Liver (tissue), 9 donors: Measurements from ENCODE around the gene RPL5. TPM values are rescaled to one million over a fixed set of nuclear protein-coding genes. Genes with fewer than 3 reads are reported as not detected.

Experiments used
- DNase-seq: peaks from one replicate; pipeline ENCODE4 v3.0.0-alpha.2; 2017; ENCODE audit warnings: low spot score
- H3K27ac ChIP-seq, 2 donors: one replicate each; pipeline ENCODE4 v1.7.0; 2013; ENCODE audit warnings: inconsistent platforms in 2 of 2, low read length in 2 of 2, control low read depth in 1 of 2, low read depth in 1 of 2, mild to moderate bottlenecking in 1 of 2
- H3K27me3 ChIP-seq, 4 donors: one replicate each; pipeline versions ENCODE4 v1.6.1 to v1.7.0; 2013; ENCODE audit warnings: low read length in 3 of 4, inconsistent platforms in 1 of 4, mild to moderate bottlenecking in 1 of 4, moderate library complexity in 1 of 4; ENCODE audit not compliant: control insufficient read depth in 4 of 4, insufficient read depth in 4 of 4
- H3K36me3 ChIP-seq, 4 donors: one replicate each; pipeline versions ENCODE4 v1.6.1 to v1.7.0; 2013; ENCODE audit warnings: low read length in 3 of 4, mild to moderate bottlenecking in 3 of 4, low read depth in 1 of 4, moderate library complexity in 1 of 4; ENCODE audit not compliant: control insufficient read depth in 4 of 4, insufficient read depth in 3 of 4
- H3K4me1 ChIP-seq, 4 donors: one replicate each; pipeline versions ENCODE4 v1.6.1 to v1.7.0; 2013; ENCODE audit warnings: low read length in 3 of 4, mild to moderate bottlenecking in 3 of 4, moderate library complexity in 1 of 4; ENCODE audit not compliant: control insufficient read depth in 4 of 4, insufficient read depth in 4 of 4
- H3K4me3 ChIP-seq, 3 donors: one replicate each; pipeline versions ENCODE4 v1.6.1 to v1.7.0; 2013; ENCODE audit warnings: low read length in 3 of 3, control low read depth in 1 of 3, low read depth in 1 of 3, mild to moderate bottlenecking in 1 of 3
- H3K9ac ChIP-seq, 2 donors: one replicate each; pipeline ENCODE4 v1.7.0; 2013; ENCODE audit warnings: low read length in 2 of 2, mild to moderate bottlenecking in 2 of 2, moderate library complexity in 2 of 2, control low read depth in 1 of 2, low read depth in 1 of 2
- H3K9me3 ChIP-seq, 4 donors: one replicate each; pipeline versions ENCODE4 v1.6.1 to v1.7.0; 2013; ENCODE audit warnings: low read length in 3 of 4; ENCODE audit not compliant: control insufficient read depth in 4 of 4
- CTCF ChIP-seq: fragments of 150-350 bp; IDR thresholded peaks from 2 replicates; pipeline ENCODE4 v1.5.1; 2017; ENCODE audit warnings: improper control_type of control experiment, low read depth, low read length; ENCODE audit not compliant: missing input control
- EGR1 ChIP-seq, 2 donors: IDR thresholded peaks; 2 replicates each; pipeline ENCODE4 v1.6.1; 2016 to 2018; ENCODE audit warnings: antibody characterized with exemption in 2 of 2, low read depth in 2 of 2
- FOXA1 ChIP-seq: IDR thresholded peaks from 2 replicates; pipeline ENCODE4 v1.6.1; 2016; ENCODE audit warnings: antibody characterized with exemption
- FOXA2 ChIP-seq: IDR thresholded peaks from 2 replicates; pipeline ENCODE4 v1.6.1; 2016; ENCODE audit warnings: antibody characterized with exemption
- GABPA ChIP-seq, 2 donors: IDR thresholded peaks in 1 of 2; conservative IDR thresholded peaks in 1 of 2; 2 replicates each; pipeline ENCODE4 v1.6.1; 2016; ENCODE audit warnings: antibody characterized with exemption in 2 of 2, mild to moderate bottlenecking in 1 of 2, moderate library complexity in 1 of 2
- HNF4A ChIP-seq, 2 donors: conservative IDR thresholded peaks; 2 replicates each; pipeline ENCODE4 v1.6.1; 2016; ENCODE audit warnings: antibody characterized with exemption in 2 of 2, mild to moderate bottlenecking in 2 of 2
- HNF4G ChIP-seq: IDR thresholded peaks from 2 replicates; pipeline ENCODE4 v1.6.1; 2016; ENCODE audit warnings: antibody characterized with exemption
- JUND ChIP-seq, 2 donors: IDR thresholded peaks; 2 replicates each; pipeline ENCODE4 v1.6.1; 2016; ENCODE audit warnings: antibody characterized with exemption in 2 of 2
- MAX ChIP-seq: IDR thresholded peaks from 2 replicates; pipeline ENCODE4 v1.6.1; 2016; ENCODE audit warnings: antibody characterized with exemption
- NR2F2 ChIP-seq: IDR thresholded peaks from 2 replicates; pipeline ENCODE4 v1.6.1; 2016; ENCODE audit warnings: antibody characterized with exemption
- REST ChIP-seq: IDR thresholded peaks from 2 replicates; pipeline ENCODE4 v1.6.1; 2016; ENCODE audit warnings: antibody characterized with exemption, mild to moderate bottlenecking
- RXRA ChIP-seq, 2 donors: IDR thresholded peaks; 2 replicates each; pipeline ENCODE4 v1.6.1; 2017 to 2018; ENCODE audit warnings: antibody characterized with exemption in 2 of 2, mild to moderate bottlenecking in 1 of 2
- SP1 ChIP-seq: IDR thresholded peaks from 2 replicates; pipeline ENCODE4 v1.6.1; 2018; ENCODE audit warnings: antibody characterized with exemption, mild to moderate bottlenecking
- YY1 ChIP-seq: IDR thresholded peaks from 2 replicates; pipeline ENCODE4 v1.6.1; 2016; ENCODE audit warnings: antibody characterized with exemption, mild to moderate bottlenecking
- ZBTB33 ChIP-seq: IDR thresholded peaks from 2 replicates; pipeline ENCODE4 v1.6.1; 2016; ENCODE audit warnings: antibody characterized with exemption
- WGBS: extraction: QIAGEN DNeasy Blood & Tissue Kit; methylation state at CpG from one replicate; pipeline ENCODE4 v1.1.7; 2013; 5-methylcytosine and 5-hydroxymethylcytosine counted together
- polyA plus RNA-seq, 2 donors: library from polyadenylated mRNA; stranded (reverse) in 1 of 2; unstranded in 1 of 2; fragments of 200-250 nt in 1 of 2; fragments of >200 nt in 1 of 2; fragmentation: Nextera tagmentation in 1 of 2; extraction: Ambion mirVana in 1 of 2; gene quantifications; one replicate each; pipeline versions ENCODE4 v1.2.1 to v1.2.3, GENCODE V29; 2013 to 2015
- total RNA-seq, 2 donors: library from RNA; depleted of rRNA; stranded (reverse); fragments of >200 nt; gene quantifications; one replicate each; pipeline ENCODE4 v1.2.3, GENCODE V29; 2014
- donor health status: healthy.
- donor health status: healthy.
- donor health status: healthy.
- donor health status: healthy.
- donor health status: healthy.

RPL5 gene
- total and polyA plus RNA-seq, 4 donors = 336 to 765 (median 401) TPM

GRCh38 chr1:92804721-92805201, 27.1 kb upstream of the RPL5 start:
- no peaks in the 10 kb centered on the region for H3K4me1 ChIP-seq
- H3K27me3 ChIP-seq = no peaks in the 10 kb centered on the region
- no peaks in the 10 kb centered on the region for H3K9me3 ChIP-seq
- H3K36me3 ChIP-seq = no peaks in the 10 kb centered on the region
- no peak overlapping the region for H3K9ac ChIP-seq
- TF ChIP-seq JUND (IDR thresholded peaks at IDR 0.05) = peak; percentile 45 to 61
- no peak for TF ChIP-seq HNF4G
- peak; percentile 47 for TF ChIP-seq SP1
- TF ChIP-seq RXRA (IDR thresholded peaks at IDR 0.05) = peak; percentile 22 to 23
- TF ChIP-seq CTCF = no peak
- TF ChIP-seq FOXA2 = no peak
- no peak for TF ChIP-seq ZBTB33
- TF ChIP-seq REST = no peak
- TF ChIP-seq NR2F2 = peak; percentile 93
- 38% methylated on average over 7 of the region's 7 CpGs for WGBS
- peak overlapping the region; percentile 37 to 38 for H3K27ac ChIP-seq
- no peak for DNase-seq
- no peak overlapping the region for H3K4me3 ChIP-seq

- DNase-seq = no peak
- H3K4me1 ChIP-seq = no peaks in the 10 kb centered on the region
- WGBS = 80% methylated on average over 1 of the region's 1 CpG
- H3K27me3 ChIP-seq = no peaks in the 10 kb centered on the region
- H3K9me3 ChIP-seq = no peaks in the 10 kb centered on the region
- H3K36me3 ChIP-seq = no peaks in the 10 kb centered on the region
- H3K9ac ChIP-seq = no peak overlapping the region
- no peak overlapping the region for H3K4me3 ChIP-seq
- TF ChIP-seq JUND (IDR thresholded peaks at IDR 0.05) (no peak), GABPA (IDR thresholded peaks at IDR 0.05 in 1 of 2, conservative IDR thresholded peaks at IDR 0.05 in 1 of 2) (no peak), MAX (no peak), ZBTB33 (no peak), REST (no peak), RXRA (IDR thresholded peaks at IDR 0.05) (no peak), HNF4G (no peak), CTCF (no peak), HNF4A (conservative IDR thresholded peaks at IDR 0.05) (no peak), FOXA2 (no peak), EGR1 (IDR thresholded peaks at IDR 0.05; ENCODE audit: low read depth in 2 of 2) (no peak), FOXA1 (no peak), YY1 (no peak), SP1 (no peak)
- peak overlapping the region; percentile 37 to 38 for H3K27ac ChIP-seq
Observed at GRCh38 chr1:92805216-92805615, 26.6 kb upstream of the RPL5 start.
